DMS53 treated with DMSO at 0.1 percent for 48 hours (cell line): Measurements from ENCODE around the gene KIRREL2.
A peak's percentile ranks its signal among the peaks of the same experiment; 100 is the strongest.
"Not testable (repeated sequence)": the region's sequence is repeated elsewhere in the genome, so short reads cannot be mapped to it uniquely, and the experiment has no call there.

Experiments
- DNase-seq: peaks from one replicate; lab custom pipeline; 2025; ENCODE audit not compliant: unreplicated experiment; lab: John Stamatoyannopoulos, UW

The KIRREL2 gene

GRCh38 chr19:35895911-35896642 is 39.4 kb downstream of the KIRREL2 start:
- DNase-seq: no peak

DNA sequence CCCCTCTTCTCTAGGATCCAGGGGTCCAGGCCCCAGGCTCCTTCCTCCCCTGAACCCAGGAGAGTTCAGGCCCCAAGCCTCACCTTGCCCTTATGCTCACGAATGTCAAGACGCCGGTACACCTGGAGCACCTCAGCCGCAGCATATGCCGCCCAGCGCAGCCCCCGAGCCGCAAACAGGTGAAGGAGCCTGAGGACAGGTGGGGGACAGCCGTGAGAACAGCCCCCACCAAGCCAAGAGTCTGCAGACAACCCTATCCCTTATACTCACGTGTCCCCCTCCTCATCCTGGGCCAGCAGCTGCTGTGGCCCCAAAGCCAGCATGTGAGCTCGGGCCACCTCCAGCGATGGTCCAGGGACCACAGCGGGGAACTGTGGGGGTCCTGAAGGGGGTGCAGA is 39.9 kb downstream of the KIRREL2 start:
- no peak for DNase-seq

- no peak for DNase-seq
Observed at GRCh38 chr19:35897706-35898451, 41.2 kb downstream of the KIRREL2 start.

DNA sequence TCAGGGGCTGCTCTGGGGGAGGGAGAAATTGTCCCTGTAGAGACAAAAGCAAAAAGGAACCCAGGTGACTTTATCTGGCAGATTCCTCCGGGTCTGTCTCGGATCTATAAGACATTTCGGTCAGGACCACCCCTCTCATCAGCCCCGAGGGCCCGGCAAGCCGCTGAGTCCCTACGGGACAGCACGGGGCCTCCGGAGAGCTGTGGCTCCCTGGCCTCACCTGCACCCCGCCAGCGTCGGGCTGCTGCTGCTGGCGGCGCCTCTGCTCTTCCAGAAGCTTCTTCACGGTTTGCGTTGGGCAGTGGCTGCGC is 41.7 kb downstream of the KIRREL2 start:
- no peak for DNase-seq

GRCh38 chr19:35899547-35900214 is 43.0 kb downstream of the KIRREL2 start:
- DNase-seq: peak; percentile 81

- DNase-seq: no peak
Observed at GRCh38 chr19:35901055-35901644, 44.4 kb downstream of the KIRREL2 start.

GRCh38 chr19:35901854-35902661 is 45.3 kb downstream of the KIRREL2 start, which contains the start of gene HCST:
HCST (plus strand) TSS chr19:35902529; CDS start chr19:35902594, 65 bp downstream.
- DNase-seq: no peak

GRCh38 chr19:35902870-35903475 is 46.3 kb downstream of the KIRREL2 start:
- no peak for DNase-seq

DNA sequence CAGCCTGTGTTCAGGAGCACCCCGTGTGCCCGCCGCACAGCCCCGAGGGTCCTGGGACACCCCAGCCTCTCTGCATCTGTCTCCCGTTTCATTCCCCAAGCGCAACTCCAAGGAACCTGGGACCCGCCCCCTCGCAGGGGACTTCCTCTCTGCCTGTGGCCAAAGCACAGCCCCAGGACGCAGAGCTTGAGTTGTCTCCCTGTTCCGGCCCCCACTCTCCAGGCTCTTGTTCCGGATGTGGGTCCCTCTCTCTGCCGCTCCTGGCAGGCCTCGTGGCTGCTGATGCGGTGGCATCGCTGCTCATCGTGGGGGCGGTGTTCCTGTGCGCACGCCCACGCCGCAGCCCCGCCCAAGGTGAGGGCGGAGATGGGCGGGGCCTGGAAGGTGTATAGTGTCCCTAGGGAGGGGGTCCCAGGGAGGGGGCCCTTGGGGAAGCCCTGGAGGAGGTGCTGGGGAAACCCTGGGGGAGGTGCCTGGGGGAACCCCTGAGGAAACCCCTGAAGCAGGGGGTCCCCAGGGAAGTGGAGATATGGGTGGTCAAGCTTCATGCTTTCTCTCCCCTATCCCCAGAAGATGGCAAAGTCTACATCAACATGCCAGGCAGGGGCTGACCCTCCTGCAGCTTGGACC is 47.0 kb downstream of the KIRREL2 start:
- DNase-seq: peak; percentile 79

DNA sequence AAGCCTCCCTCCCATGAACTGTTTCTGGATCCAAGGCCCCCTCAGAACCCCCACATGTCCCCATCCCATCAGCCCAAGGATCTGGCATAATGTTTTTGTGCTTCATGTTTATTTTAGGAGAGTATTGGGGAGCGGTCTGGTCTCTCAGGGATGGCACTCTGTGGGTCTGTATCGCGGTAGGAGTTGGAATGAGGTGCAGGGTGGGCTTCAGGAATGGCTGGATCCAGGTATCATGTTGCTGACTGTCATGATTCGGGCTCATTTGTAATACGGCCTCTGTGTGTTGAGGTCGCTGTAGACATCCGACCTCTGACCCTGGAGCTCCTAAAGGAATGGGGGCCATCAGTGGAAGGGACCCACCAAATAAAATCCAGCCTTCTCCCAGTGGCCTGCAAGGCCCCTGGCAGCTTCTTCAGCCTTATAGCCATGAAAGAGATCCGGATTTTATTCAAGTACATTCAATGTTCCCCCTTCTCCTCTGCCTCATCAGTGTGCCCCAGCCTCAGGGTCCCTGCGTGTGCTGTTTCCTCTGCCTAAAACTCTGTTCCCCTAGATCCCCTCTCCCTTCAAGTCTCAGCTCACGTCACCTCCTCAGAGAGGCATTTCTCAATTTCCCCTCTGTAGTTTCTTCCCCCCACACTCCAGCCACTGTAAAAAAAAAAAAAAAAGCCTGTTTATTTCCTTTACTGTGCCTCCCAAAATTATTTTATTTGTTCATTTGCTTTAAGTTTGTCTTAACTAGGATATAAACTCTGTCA is 47.8 kb downstream of the KIRREL2 start:
- DNase-seq: no peak

DNA sequence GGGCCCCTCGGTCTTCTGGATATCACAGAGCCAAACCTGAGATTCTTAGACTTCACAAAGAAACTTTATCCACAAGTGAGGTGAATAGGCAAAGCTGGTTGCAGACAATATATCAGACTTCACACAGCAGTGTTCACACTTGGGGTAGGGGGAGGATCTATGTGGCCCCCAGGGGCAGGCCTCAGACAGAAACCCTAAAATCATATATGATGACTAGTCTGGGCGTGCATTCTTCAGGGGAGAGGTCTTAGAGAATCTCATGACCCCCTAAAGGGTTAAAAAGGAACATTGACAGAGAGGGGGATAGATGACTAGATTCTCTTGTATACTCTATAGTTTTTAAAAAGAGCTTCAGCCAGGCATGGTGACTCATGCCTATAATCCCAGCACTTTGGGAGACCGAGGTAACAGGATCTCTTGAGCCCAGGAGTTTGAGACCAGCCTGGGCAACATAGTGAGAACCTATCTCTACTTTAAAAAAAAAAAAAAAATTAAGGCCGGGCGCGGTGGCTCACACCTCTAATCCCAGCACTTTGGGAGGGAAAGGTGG is 48.5 kb downstream of the KIRREL2 start:
- no peak for DNase-seq

- no peak for DNase-seq
Observed at GRCh38 chr19:35907377-35907745, 50.6 kb downstream of the KIRREL2 start.

- no peak for DNase-seq
Observed at GRCh38 chr19:35908010-35908441, 51.3 kb downstream of the KIRREL2 start, which contains the start of gene TYROBP. TYROBP (minus strand) TSS chr19:35908295; CDS start chr19:35908228, 67 bp downstream.

DNA sequence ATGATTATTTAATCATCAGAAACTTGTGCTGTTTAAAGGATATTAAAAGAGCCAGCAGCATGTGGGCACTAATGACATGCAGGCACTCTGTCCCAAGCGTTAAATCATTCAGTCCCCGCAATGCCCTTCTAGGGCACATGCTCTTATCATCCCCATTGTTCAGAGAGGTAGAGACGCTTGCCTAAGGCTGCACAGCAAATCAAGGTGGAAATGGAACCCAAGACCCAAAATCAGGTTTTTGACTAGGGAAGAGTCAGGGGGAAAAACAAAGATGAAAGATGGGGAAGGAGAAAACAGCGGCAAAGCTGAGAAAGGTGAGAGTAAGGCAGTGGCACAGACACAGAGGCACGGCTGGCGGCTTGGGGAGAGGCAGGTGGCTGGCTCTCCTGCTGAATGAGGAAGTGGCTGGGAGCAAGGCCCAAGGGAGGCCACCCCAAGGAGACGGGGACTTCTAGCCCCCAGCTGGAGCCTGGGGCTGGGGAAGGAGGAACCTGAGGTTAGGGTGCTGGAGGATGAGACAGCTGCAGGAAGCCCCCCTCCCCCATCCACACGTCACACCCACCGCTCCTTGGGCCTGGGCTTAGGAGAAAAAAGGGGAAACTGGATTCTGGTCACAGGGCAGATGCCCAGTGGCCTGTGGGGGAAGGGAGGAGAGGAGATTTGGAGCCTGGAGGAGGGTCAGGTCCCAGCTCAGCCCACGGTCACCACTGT is 52.4 kb downstream of the KIRREL2 start:
- no peak for DNase-seq

DNA sequence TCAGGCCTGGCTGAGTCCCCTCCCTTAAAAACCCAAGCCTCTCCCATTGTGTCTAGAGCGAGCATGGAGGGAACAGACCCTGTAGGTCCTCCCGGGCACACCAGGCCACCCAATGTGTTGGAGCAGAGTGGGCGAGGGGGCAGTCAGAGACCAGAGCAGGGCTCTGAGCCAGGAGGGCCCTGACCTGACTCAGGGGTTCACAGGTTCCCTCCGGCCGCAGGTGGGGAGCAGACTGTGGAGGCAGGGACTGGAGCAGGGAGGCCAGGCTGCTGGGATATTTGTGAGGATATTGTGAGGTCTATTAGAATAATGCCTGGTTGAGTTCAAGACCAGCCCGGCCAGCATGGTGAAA is 52.9 kb downstream of the KIRREL2 start:
- no peak for DNase-seq

- not testable (repeated sequence) for DNase-seq
Observed at GRCh38 chr19:35910355-35910754, 53.6 kb downstream of the KIRREL2 start.

- DNase-seq: no peak
Observed at GRCh38 chr19:35911173-35911572, 54.5 kb downstream of the KIRREL2 start.

GRCh38 chr19:35911790-35912189 is 55.1 kb downstream of the KIRREL2 start:
- peak; percentile 17 for DNase-seq
